Endothelial cell of umbilical vein (primary cell): ENCODE results near the gene KIF24. TPM values are rescaled to one million over a fixed set of nuclear protein-coding genes. Genes with fewer than 3 reads are reported as not detected.

Source experiments
- BruUV-seq: library from RNA; stranded (reverse); fragments of 400-500 nt; replicated peaks from 2 replicates; lab custom pipeline; 2021; lab: Mats Ljungman, UMichigan
- CTCF ChIA-PET: fragments of 300-600, 350-600 bp; sonication (Branson Sonifier 250); formaldehyde crosslinking; loops from one replicate; lab custom pipeline; 2021; ENCODE audit warnings: antibody characterized with exemption, inconsistent platforms; lab: Charles Lee
- POLR2A ChIA-PET: fragments of 300-600, 350-600 bp; sonication (Branson Sonifier 250); formaldehyde crosslinking; loops from one replicate; lab custom pipeline; 2021; ENCODE audit warnings: antibody characterized with exemption, inconsistent platforms; lab: Charles Lee
- DNase-seq: peaks from one replicate; pipeline ENCODE4 v3.0.0-alpha.2; 2011; ENCODE audit warnings: low read depth, low spot score
- FAIRE-seq: peaks from 2 replicates; lab custom pipeline; 2011; peaks lifted over from hg19 to GRCh38; lab: Jason Lieb, UNC
- H2AFZ ChIP-seq: 2 replicates; pipeline ENCODE4 v1.6.0; 2012; ENCODE audit warnings: low read depth, low read length, control low read depth, inconsistent platforms
- H3K27ac ChIP-seq: 2 replicates; pipeline ENCODE4 v1.5.1; 2011; ENCODE audit warnings: low read depth, mild to moderate bottlenecking, control low read depth, low read length, moderate library complexity; ENCODE audit not compliant: insufficient read depth
- H3K27me3 ChIP-seq, 2 experiments: 2 replicates each; pipeline versions ENCODE4 v1.6.0 to v1.6.1; 2011; ENCODE audit warnings: low read length in 2 of 2, mixed read lengths in 1 of 2; ENCODE audit not compliant: control insufficient read depth in 2 of 2, insufficient read depth in 2 of 2
- H3K36me3 ChIP-seq, 2 experiments: 2 replicates in 1 of 2; 3 replicates in 1 of 2; pipeline ENCODE4 v1.5.1; 2011; ENCODE audit warnings: low read length in 2 of 2, mild to moderate bottlenecking in 1 of 2, moderate library complexity in 1 of 2; ENCODE audit not compliant: control insufficient read depth in 2 of 2, insufficient read depth in 2 of 2; ENCODE audit errors: extremely low read depth in 1 of 2
- H3K4me1 ChIP-seq: 3 replicates; pipeline ENCODE4 v1.5.1; 2011; ENCODE audit warnings: mild to moderate bottlenecking, low read length; ENCODE audit not compliant: control insufficient read depth, insufficient read depth; ENCODE audit errors: extremely low read depth
- H3K4me2 ChIP-seq: 2 replicates; pipeline ENCODE4 v1.6.1; 2011; ENCODE audit warnings: low read length, control low read depth, mixed read lengths; ENCODE audit not compliant: insufficient read depth
- H3K4me3 ChIP-seq, 3 experiments: fragments of 200-600 bp in 1 of 3; sonication (generic), shearing (Covaris generic) in 1 of 3; replicated peaks in 1 of 3; 2 replicates each; pipeline ENCODE4 v1.5.1; 2011 to 2016; ENCODE audit warnings: control low read depth in 3 of 3, low read length in 3 of 3, mild to moderate bottlenecking in 2 of 3, inconsistent platforms in 1 of 3, low read depth in 1 of 3, moderate library complexity in 1 of 3; ENCODE audit not compliant: insufficient read depth in 1 of 3
- H3K79me2 ChIP-seq: 2 replicates; pipeline ENCODE4 v1.6.0; 2012; ENCODE audit warnings: low read length, inconsistent platforms; ENCODE audit not compliant: control insufficient read depth, insufficient read depth
- H3K9ac ChIP-seq: replicated peaks from 2 replicates; pipeline ENCODE3; 2011; ENCODE audit warnings: low read length, control low read depth; ENCODE audit not compliant: insufficient read depth; ENCODE audit errors: extremely low read depth
- H3K9me1 ChIP-seq: replicated peaks from 3 replicates; pipeline ENCODE4 v1.6.0; 2011; ENCODE audit warnings: mild to moderate bottlenecking, low read length; ENCODE audit not compliant: control insufficient read depth, insufficient read depth; ENCODE audit errors: extremely low read depth
- H3K9me3 ChIP-seq: replicated peaks from 2 replicates; pipeline ENCODE4 v1.5.1; 2012; ENCODE audit warnings: low read length, inconsistent platforms; ENCODE audit not compliant: control insufficient read depth, insufficient read depth
- H4K20me1 ChIP-seq: replicated peaks from 2 replicates; pipeline ENCODE3; 2011; ENCODE audit warnings: mild to moderate bottlenecking, low read length; ENCODE audit not compliant: control insufficient read depth, insufficient read depth; ENCODE audit errors: extremely low read depth
- CTCF ChIP-seq, 2 donors: IDR thresholded peaks; 1 replicate in 1 of 2; 2 replicates in 1 of 2; pipeline ENCODE4 v1.5.1; 2011; ENCODE audit warnings: low read length in 2 of 2, mild to moderate bottlenecking in 2 of 2, moderate library complexity in 2 of 2, control low read depth in 1 of 2, inconsistent platforms in 1 of 2, low read depth in 1 of 2; ENCODE audit not compliant: insufficient read depth in 1 of 2; ENCODE audit errors: extremely low read depth in 1 of 2
- EZH2 ChIP-seq: IDR thresholded peaks from 2 replicates; pipeline ENCODE4 v1.6.1; 2012; ENCODE audit warnings: borderline replicate concordance, low read depth, mild to moderate bottlenecking, moderate library complexity, low read length, inconsistent platforms; ENCODE audit not compliant: severe bottlenecking
- FOS ChIP-seq: IDR thresholded peaks from 2 replicates; pipeline ENCODE4 v1.6.1; 2011; ENCODE audit warnings: mild to moderate bottlenecking, low read length, moderate library complexity, borderline replicate concordance; ENCODE audit not compliant: insufficient read depth
- JUN ChIP-seq: IDR thresholded peaks from 2 replicates; pipeline ENCODE4 v1.6.1; 2011; ENCODE audit warnings: borderline replicate concordance, low read depth; ENCODE audit not compliant: insufficient read length, insufficient read depth
- MYC ChIP-seq: IDR thresholded peaks from one replicate; pipeline ENCODE4 v1.6.1; 2011; ENCODE audit warnings: mild to moderate bottlenecking, low read depth, low read length
- POLR2AphosphoS5 ChIP-seq: IDR thresholded peaks from 2 replicates; pipeline ENCODE4 v1.6.1; 2012; ENCODE audit warnings: low read depth, mild to moderate bottlenecking, control low read depth, low read length, moderate library complexity; ENCODE audit not compliant: insufficient read depth
- dilution Hi-C: fragments of 300-500 bp; cut with MboI; formaldehyde crosslinking; loops from one replicate; pipeline ENCODE4 v1.15.0; 2019; ENCODE audit warnings: low sequenced_read_pairs; ENCODE audit not compliant: extremely low pct_ligation_motif_present
- intact Hi-C: fragments of 100-400 bp; cut with micrococcal nuclease; formaldehyde crosslinking; loops from one replicate; pipeline ENCODE4 v1.10.0; 2022
- polyA plus RNA-seq, 4 experiments: library from polyadenylated mRNA; depleted of rRNA in 3 of 4; stranded (reverse) in 3 of 4; unstranded in 1 of 4; fragments of >200 nt; gene quantifications; 2 replicates each; pipeline versions ENCODE4 v1.2.1 to v1.2.3, GENCODE V29; 2011 to 2012; ENCODE audit warnings: missing spikeins in 1 of 4
- total RNA-seq: library from RNA; stranded (reverse); gene quantifications from 2 replicates; pipeline ENCODE4 v1.2.3, GENCODE V29; 2021

KIF24 gene
- total and polyA plus RNA-seq, 2 donors (not counting 3 experiments of a cell fraction or from before 2014, with no cell fraction given): 2.1 to 4.8 TPM

DNA sequence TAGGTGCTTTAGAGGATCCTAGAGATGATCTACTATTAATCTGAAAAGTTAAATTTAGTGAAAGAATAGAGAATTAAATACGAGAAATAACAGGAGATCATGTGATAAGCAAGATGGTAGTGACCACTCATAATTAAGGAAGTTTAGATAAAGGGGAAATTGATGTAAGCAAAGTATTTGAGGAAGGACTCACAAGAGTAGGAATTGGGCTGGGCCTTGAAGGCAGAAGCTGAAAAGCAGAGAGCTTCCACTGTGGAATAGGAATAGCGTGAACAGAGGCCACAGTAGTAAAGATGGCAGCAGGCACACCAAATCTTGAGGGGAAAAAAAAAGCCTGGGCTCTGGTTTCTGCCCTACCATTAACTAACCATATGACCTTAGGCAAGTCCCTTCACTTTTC, 38.0 kb downstream of the KIF24 start:
- TF ChIP-seq EZH2 (no peak), FOS (no peak), CTCF (IDR thresholded peaks at IDR 0.05; ENCODE audit: extremely low read depth in 1 of 2, insufficient read depth in 1 of 2, low read depth in 1 of 2, low read length in 2 of 2) (no peak), MYC (no peak), JUN (no peak), POLR2AphosphoS5 (no peak)
- no peak for DNase-seq
- BruUV-seq: no TSS peak
- dilution Hi-C loops (no loop called here), intact Hi-C loops (no loop called here)
- no peaks in the 10 kb centered on the region for H3K79me2 ChIP-seq
- no peak overlapping the region for H3K9ac ChIP-seq
- H3K9me3 ChIP-seq: no peaks in the 10 kb centered on the region
- no peaks in the 10 kb centered on the region for H3K9me1 ChIP-seq
- H3K27ac ChIP-seq: no peak overlapping the region
- H3K4me1 ChIP-seq: peaks cover 7% of the 10 kb centered on the region
- ChIA-PET CTCF (interaction anchor here (1.2 to 1.8 kb wide), 2 partner anchors 9 to 12 kb away, joined by 5 to 6 read pairs; no protein-coding TSS in a partner anchor), POLR2A (no interaction called here)
- no peak overlapping the region for H2AFZ ChIP-seq
- no peaks in the 10 kb centered on the region for H3K36me3 ChIP-seq
- no peaks in the 10 kb centered on the region for H4K20me1 ChIP-seq
- no peaks in the 10 kb centered on the region for H3K27me3 ChIP-seq
- H3K4me2 ChIP-seq: no peak overlapping the region
- H3K4me3 ChIP-seq: no peak overlapping the region
- no peak for FAIRE-seq
